ENCODE data around the gene ARHGAP24. TPM values are rescaled to one million over a fixed set of nuclear protein-coding genes. Genes with fewer than 3 reads are reported as not detected.
"Not testable (repeated sequence)": the region's sequence is repeated elsewhere in the genome, so short reads cannot be mapped to it uniquely, and the experiment has no call there.

The ARHGAP24 gene
- total RNA-seq, 1 experiment from 2014 or later, result 2.1 TPM

GRCh38 chr4:85837439-85837733 is 362.4 kb downstream of the ARHGAP24 start:
- CTCF ChIA-PET, result no interaction called here
- ATAC-seq, result no peak
- H3K36me3 Mint-ChIP-seq, result no peaks in the 10 kb centered on the region
- TF ChIP-seq, protein P1, sequence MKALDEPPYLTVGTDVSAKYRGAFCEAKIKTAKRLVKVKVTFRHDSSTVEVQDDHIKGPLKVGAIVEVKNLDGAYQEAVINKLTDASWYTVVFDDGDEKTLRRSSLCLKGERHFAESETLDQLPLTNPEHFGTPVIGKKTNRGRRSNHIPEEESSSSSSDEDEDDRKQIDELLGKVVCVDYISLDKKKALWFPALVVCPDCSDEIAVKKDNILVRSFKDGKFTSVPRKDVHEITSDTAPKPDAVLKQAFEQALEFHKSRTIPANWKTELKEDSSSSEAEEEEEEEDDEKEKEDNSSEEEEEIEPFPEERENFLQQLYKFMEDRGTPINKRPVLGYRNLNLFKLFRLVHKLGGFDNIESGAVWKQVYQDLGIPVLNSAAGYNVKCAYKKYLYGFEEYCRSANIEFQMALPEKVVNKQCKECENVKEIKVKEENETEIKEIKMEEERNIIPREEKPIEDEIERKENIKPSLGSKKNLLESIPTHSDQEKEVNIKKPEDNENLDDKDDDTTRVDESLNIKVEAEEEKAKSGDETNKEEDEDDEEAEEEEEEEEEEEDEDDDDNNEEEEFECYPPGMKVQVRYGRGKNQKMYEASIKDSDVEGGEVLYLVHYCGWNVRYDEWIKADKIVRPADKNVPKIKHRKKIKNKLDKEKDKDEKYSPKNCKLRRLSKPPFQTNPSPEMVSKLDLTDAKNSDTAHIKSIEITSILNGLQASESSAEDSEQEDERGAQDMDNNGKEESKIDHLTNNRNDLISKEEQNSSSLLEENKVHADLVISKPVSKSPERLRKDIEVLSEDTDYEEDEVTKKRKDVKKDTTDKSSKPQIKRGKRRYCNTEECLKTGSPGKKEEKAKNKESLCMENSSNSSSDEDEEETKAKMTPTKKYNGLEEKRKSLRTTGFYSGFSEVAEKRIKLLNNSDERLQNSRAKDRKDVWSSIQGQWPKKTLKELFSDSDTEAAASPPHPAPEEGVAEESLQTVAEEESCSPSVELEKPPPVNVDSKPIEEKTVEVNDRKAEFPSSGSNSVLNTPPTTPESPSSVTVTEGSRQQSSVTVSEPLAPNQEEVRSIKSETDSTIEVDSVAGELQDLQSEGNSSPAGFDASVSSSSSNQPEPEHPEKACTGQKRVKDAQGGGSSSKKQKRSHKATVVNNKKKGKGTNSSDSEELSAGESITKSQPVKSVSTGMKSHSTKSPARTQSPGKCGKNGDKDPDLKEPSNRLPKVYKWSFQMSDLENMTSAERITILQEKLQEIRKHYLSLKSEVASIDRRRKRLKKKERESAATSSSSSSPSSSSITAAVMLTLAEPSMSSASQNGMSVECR (CRISPR knock-in tag; IDR thresholded peaks at IDR 0.05; ENCODE audit: borderline replicate concordance), result no peak
- TF ChIP-seq STAT6 (CRISPR knock-in tag; conservative IDR thresholded peaks at IDR 0.05; ENCODE audit: low read depth), result no peak
- TF ChIP-seq TCF7 (CRISPR knock-in tag; IDR thresholded peaks at IDR 0.05; ENCODE audit: low read depth), result no peak
- H3K4me3 Mint-ChIP-seq, result no peak overlapping the region
- H3K9me3 Mint-ChIP-seq, result no peaks in the 10 kb centered on the region
- H3K4me1 Mint-ChIP-seq, result peaks cover 10% of the 10 kb centered on the region
- H3K27me3 Mint-ChIP-seq (ENCODE audit: low read depth), result no peaks in the 10 kb centered on the region
- H3K27ac Mint-ChIP-seq, result no peak overlapping the region
- POLR2A ChIA-PET, result no interaction called here
- no peak for DNase-seq (ENCODE audit: low spot score)

- H3K4me3 Mint-ChIP-seq; H3K4me1 Mint-ChIP-seq; H3K27ac Mint-ChIP-seq; ATAC-seq; POLR2A ChIA-PET; DNase-seq (ENCODE audit: low spot score); H3K27me3 Mint-ChIP-seq (ENCODE audit: low read depth); H3K36me3 Mint-ChIP-seq; CTCF ChIA-PET; H3K9me3 Mint-ChIP-seq: not testable (repeated sequence)
Observed at GRCh38 chr4:85839981-85840451, 365.1 kb downstream of the ARHGAP24 start.

GRCh38 chr4:85842540-85842939 is 367.6 kb downstream of the ARHGAP24 start:
- Mint-ChIP-seq H3K9me3 (no peaks in the 10 kb centered on the region), H3K27me3 (ENCODE audit: low read depth) (no peaks in the 10 kb centered on the region), H3K4me3 (no peak overlapping the region), H3K4me1 (no peaks in the 10 kb centered on the region), H3K27ac (no peak overlapping the region), H3K36me3 (no peaks in the 10 kb centered on the region)
- no peak for TF ChIP-seq NR2C2 (CRISPR knock-in tag; IDR thresholded peaks at IDR 0.05)
- ChIA-PET POLR2A (no interaction called here), CTCF (interaction anchor here (1.2 kb wide), 1 partner anchor 46 kb away, joined by 4 read pairs; no protein-coding TSS in a partner anchor)
- DNase-seq (ENCODE audit: low spot score) (no peak), ATAC-seq (no peak)

DNA sequence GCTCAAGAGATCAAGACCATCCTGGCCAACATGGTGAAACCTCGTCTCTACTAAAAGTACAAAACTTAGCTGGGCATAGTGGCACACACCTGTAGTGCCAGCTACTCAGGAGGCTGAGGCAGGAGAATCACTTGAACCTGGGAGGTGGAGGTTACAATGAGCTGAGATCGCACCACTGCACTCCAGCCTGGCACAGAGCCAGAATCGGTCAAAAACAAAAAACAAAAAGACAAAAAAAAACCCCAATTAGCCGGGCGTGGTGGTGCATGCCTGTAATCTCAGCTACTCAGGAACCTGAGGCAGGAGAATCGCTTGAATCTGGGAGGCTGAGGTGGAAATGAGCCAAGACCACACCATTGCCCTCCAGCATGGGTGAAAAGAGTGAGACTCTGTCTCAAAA is 378.8 kb downstream of the ARHGAP24 start:
- CTCF ChIA-PET; H3K27me3 Mint-ChIP-seq (ENCODE audit: low read depth); POLR2A ChIA-PET; H3K4me3 Mint-ChIP-seq; DNase-seq (ENCODE audit: low spot score); H3K36me3 Mint-ChIP-seq; H3K4me1 Mint-ChIP-seq; ATAC-seq; H3K27ac Mint-ChIP-seq: not testable (repeated sequence)
- peaks cover 14% of the 10 kb centered on the region; the same call in 1 of the 2 replicates for H3K9me3 Mint-ChIP-seq

GRCh38 chr4:85854546-85854945 is 379.6 kb downstream of the ARHGAP24 start:
- Mint-ChIP-seq H3K9me3 (peaks cover 12% of the 10 kb centered on the region; the same call in 1 of the 2 replicates), H3K27ac (no peak overlapping the region), H3K27me3 (ENCODE audit: low read depth) (no peaks in the 10 kb centered on the region), H3K36me3 (peaks cover 4% of the 10 kb centered on the region; the same call in 1 of the 2 replicates), H3K4me3 (no peak overlapping the region), H3K4me1 (peaks cover 7% of the 10 kb centered on the region; the same call in 1 of the 2 replicates)
- ChIA-PET CTCF (no interaction called here), POLR2A (no interaction called here)
- DNase-seq (ENCODE audit: low spot score) (no peak), ATAC-seq (no peak)
- TF ChIP-seq ERG (CRISPR knock-in tag; IDR thresholded peaks at IDR 0.05) (no peak), HMGA2 (CRISPR knock-in tag; IDR thresholded peaks at IDR 0.05) (no peak), ATF2 (CRISPR knock-in tag; IDR thresholded peaks at IDR 0.05; ENCODE audit: borderline replicate concordance, low read depth) (no peak), ZNF671 (CRISPR knock-in tag; IDR thresholded peaks at IDR 0.05) (no peak), ZNF396 (CRISPR knock-in tag; IDR thresholded peaks at IDR 0.05; ENCODE audit: borderline replicate concordance) (no peak), TCF7 (CRISPR knock-in tag; IDR thresholded peaks at IDR 0.05; ENCODE audit: low read depth) (no peak)
- TF ChIP-seq, protein P2, sequence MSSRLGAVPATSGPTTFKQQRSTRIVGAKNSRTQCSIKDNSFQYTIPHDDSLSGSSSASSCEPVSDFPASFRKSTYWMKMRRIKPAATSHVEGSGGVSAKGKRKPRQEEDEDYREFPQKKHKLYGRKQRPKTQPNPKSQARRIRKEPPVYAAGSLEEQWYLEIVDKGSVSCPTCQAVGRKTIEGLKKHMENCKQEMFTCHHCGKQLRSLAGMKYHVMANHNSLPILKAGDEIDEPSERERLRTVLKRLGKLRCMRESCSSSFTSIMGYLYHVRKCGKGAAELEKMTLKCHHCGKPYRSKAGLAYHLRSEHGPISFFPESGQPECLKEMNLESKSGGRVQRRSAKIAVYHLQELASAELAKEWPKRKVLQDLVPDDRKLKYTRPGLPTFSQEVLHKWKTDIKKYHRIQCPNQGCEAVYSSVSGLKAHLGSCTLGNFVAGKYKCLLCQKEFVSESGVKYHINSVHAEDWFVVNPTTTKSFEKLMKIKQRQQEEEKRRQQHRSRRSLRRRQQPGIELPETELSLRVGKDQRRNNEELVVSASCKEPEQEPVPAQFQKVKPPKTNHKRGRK (CRISPR knock-in tag; IDR thresholded peaks at IDR 0.05; ENCODE audit: borderline replicate concordance), result no peak
